ENCODE results near the gene KXD1.

The KXD1 gene

GRCh38 chr19:18603958-18604819 lies 46.5 kb downstream of the KXD1 start:
- DNase-seq: no peak

DNA sequence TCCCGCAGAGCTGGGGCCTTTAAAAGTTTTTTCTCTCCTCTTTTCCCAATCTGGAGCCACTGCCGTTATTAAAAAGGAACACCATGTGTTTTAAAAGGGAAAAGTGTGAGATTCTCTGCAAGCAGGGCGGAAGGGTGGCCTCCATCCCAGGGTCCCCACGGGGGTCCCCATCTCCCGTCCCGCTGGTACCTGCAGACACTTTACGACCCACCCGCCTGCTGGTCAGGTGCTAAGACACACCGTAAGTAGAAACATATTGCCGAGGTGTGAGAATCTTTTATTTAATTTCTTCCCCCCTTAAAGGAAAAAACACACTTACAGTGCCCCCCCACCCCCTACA lies 47.1 kb downstream of the KXD1 start:
- no peak for DNase-seq

DNA sequence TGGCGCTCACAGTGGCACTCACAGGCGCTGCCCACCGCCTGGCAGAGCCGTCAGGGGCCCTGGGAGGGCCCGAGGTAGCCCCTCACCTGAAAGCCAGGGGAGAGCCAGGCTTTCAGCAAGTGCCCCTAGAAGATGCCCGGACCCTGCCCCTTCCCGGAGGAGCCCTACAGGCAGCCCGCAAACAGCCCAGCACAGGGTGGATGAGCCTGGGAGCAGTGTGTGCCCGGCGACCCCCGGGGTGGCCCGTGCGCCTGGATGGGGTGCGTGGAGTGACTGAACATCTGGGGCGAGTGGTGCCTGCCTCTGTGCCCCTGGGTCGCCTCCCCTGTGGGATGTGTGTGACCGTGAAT lies 47.5 kb downstream of the KXD1 start:
- DNase-seq: no peak

DNA sequence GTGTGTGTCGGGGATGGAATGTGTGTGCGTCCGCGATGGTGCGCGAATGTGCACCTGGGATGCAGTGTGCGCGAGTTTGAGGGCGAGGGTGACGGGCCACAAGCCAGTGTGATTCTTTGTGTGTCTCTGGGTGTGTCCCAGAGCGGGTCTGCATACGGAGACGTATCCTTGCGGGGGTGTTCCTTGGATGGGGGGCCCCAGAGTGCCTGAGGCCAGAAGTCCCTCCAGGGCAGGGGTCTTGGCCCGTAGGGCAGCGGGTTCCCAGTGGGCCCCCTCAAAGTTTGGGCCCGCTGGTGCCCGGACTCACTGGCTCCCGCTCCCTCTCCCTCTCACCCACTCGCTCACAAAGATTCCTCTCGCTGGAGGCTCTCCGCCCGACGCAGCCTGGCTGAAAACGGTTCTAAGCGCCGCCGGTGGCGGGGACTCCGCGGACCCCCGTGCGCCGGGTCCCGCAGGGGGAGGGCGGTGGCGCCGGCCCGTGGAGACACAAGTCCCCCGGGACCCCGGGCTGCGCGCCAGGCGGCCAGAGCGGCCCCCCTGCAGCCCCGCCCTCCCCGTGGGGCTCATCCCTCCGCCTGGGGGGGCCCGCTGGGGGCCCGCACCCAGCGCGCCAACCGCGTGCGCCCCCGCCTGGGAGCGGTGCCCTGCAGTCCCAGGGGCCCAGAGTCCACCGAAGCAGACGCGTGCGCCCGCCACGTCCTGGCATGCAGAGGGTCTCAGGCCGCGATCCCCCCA lies 48.0 kb downstream of the KXD1 start:
- no peak for DNase-seq

DNA sequence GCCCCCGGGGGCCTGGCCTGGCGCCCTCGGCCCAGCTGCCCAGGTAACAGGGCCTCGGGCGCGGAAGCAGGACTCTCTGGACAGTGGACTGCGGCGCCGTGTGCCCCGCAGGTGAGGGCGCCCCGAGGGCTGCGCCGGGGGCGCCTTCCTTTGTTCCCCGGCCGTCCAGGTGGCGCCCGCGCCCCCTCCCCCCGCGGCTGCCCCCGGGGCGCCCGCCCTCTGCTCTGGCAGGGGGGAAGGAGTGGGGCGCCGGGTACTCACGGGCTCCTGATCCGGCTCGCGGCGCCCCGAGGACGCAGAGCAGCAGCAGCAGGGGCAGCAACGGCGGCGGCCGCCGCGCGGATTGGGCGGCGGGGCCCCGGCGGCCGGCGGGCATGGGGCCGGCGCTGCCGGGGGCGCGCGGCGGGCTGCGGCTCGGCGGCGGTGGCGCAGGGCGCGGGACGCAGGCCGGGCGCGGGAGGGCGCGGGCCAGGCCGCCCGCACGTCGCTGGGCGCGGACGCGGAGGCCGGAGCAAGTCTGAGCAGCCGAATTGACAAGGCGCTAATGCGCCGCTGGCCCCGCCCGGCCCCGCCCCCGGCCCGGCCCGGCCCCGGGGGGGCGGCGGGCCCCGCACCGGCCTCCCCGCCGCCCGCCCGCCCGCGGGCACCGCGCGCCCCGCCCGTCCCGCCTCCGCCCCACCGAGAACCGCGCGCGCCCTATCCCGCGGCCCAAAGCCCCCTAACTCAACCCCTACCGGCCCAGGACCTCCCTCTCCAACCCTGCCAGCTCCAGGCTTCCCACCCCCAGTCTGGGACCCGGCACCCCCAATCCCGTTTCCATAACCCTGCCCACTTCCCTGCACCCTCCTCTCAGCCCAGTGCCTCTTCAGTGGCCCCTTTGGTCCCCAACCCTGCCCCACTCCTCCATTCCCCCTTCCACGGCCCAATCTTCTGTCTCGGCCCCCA lies 48.9 kb downstream of the KXD1 start, which contains the start of gene CRLF1:
Gene CRLF1, minus strand, starts transcription at position 519 of the 945 bp plus-strand sequence. Its CDS starts 143 bp downstream, at position 376.
- no peak for DNase-seq

DNA sequence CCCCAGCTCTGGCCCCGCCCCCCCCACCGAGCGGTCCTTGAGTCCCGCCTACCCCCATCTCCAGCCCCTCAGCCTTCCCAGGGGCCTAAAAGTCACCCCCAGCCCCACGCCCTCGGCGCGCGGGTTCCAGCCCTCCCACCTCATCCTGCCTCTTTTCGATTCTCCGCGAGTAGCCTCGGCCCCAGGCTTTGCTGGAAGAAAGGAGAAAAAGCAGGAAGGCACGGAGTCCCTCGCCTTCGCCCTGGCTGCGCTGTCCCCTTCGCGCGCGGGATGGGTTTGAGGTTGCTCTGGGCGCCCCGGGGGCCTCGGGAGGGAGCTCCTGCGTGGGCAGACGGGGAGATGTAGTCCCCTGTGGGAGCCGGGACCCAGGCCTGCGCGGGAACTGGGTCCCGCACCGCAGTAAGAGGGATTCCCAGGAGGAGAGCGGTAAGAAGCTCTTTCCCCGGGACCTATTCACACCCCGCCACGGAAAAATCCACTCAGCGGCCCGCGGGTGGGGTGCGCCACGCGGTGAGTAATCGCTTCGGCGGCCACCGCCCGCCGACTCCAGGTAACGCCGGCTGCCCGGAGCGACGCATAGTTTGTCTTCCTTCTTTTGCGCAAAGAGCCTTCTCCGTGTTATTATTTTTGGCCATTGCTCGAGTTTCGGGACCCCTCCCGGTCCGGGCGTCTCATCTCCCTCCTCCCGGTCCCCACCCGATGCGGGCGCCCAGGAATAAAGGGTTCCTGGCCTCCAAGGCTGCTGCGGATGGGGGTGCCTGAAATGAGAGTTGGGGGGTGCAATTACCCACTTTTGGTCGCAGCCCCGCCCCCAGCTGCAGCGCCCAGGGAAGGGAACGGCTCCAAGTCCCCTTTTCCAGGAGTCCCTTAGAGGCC lies 49.8 kb downstream of the KXD1 start:
- DNase-seq: no peak

DNA sequence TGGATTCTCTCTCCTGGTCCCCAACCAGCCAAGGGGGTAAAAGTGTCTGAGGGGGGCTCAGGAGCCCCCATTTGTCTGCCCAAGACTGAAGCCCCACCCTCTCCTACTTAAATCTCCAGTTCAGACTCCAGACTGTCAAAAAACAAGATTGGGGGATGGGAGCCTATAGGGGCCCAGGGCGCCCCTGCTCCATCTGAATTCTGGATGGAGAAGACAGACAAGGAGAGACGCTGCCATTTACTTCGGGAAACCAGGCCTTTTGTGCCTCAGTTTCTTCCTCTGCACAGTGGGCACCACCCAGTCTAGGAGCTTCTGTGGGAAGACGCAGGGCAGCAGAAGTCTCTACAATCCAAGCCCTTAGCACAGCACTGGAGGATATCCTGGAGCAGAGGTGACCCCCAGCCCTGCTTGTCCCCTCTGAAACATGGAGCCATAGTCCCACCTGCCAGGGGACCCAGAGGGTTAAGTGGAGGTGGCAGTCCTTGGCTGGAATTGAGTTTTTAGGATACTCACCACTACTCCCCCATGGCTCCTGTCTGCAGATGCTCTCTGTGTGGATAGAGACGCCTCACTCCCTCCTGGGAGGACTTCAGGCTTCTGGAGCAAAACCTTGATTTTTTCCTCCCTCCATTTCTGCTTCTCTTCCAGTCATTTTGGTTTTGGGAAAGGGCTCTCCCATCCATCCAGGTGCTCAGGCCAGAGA lies 50.6 kb downstream of the KXD1 start:
- DNase-seq: no peak

- no peak for DNase-seq
Observed at GRCh38 chr19:18608805-18609716, 51.4 kb downstream of the KXD1 start.

DNA sequence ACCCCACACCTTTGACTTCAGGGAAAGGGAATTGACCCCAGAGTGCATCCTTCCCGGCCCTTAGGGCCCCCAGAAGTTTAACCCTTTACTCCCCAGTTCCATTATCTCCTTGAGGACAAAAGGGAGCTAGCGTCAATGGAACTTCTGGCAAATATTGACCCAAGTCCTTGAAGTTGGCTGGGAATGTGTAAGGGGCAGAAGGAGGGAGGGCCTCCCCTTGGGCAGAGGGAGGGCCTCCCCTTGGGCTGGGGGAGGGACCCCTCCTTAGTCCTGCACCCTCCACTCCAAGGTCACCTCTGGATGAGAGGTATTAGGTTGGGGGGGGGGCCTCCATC lies 52.0 kb downstream of the KXD1 start:
- no peak for DNase-seq

DNA sequence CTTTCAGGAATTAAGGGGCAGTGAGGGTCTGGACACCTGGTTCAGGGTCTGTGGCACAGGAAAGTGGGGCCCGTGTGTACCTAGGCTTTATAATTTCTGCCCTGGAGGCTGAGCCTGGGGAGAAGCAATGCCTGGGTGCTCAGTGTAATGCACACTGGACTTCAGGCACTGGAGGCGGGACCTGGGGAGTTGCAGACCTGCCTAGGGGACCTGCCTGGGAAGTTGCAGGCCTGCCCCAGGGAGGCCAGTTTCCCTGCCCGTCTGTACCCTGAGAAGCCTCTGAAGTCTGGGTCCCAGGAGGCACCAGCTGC lies 52.5 kb downstream of the KXD1 start:
- no peak for DNase-seq

GRCh38 chr19:18610556-18611326 lies 53.1 kb downstream of the KXD1 start:
- no peak for DNase-seq

DNA sequence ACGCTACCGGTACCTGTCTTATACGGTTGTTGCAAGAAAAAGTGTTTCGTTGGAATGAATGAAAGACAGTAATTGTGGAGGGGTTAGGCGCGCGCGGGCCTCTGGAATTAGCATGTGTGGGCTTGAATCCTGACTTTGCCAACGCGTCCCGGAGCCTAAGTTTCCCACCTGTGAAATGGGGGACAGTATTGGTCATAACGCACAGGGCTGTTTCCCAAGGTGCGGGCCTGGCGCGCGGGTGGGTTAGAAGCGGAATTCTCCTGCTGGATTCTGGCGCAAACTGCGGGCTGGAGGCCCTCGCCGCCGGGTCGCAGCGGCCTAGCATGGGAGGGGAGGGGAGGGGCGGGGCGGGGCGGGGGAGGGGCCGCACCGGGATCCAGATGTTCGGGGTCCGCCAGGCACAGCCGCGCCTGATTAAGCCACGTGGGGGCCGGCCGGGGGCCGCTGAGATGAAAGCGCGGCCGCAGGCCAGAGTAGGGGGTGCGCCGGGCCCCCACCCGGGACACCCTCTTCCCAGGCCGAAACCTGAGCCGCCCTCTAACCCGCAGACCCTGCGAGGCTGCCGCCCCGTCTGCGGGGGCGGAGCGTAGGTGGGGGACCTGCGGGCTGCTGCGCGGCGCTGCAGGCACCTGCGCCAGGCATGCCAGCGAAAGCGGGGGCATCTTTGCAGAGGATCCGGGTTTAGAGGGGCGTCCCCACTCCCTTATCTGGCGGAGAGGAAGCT lies 53.8 kb downstream of the KXD1 start:
- no peak for DNase-seq

- DNase-seq: no peak
Observed at GRCh38 chr19:18612051-18612771, 54.5 kb downstream of the KXD1 start.

- no peak for DNase-seq
Observed at GRCh38 chr19:18612772-18613588, 55.3 kb downstream of the KXD1 start, which contains the start of gene TMEM59L. Gene TMEM59L, plus strand, starts transcription at chr19:18612870. Its CDS starts 89 bp downstream, at chr19:18612959.

DNA sequence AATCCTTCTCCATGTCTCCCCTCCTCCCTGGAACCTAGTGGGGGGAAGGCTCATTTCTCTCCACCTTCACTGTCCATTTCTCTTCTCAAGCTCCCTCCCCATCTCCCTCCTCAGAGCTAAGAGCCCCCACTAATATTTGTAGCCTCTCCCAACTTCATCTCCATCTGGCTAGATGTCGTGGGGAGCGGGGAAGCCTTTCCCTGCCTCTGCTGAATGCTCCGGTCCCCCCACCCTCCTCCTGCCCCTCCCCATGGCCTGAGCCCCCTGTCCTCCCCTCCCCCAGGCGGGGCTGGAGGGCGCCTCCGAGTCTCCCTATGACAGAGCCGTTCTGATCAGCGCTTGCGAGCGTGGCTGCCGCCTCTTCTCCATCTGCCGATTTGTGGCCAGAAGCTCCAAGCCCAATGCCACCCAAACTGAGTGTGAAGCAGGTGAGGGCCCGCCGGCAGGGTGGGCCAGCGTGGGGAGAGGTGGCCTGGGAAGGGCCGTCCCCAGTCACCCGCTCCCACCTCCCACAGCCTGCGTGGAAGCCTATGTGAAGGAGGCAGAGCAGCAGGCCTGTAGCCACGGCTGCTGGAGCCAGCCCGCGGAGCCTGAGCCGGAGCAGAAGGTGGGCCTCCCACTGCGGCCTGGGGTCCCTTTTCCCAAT lies 56.0 kb downstream of the KXD1 start:
- no peak for DNase-seq

DNA sequence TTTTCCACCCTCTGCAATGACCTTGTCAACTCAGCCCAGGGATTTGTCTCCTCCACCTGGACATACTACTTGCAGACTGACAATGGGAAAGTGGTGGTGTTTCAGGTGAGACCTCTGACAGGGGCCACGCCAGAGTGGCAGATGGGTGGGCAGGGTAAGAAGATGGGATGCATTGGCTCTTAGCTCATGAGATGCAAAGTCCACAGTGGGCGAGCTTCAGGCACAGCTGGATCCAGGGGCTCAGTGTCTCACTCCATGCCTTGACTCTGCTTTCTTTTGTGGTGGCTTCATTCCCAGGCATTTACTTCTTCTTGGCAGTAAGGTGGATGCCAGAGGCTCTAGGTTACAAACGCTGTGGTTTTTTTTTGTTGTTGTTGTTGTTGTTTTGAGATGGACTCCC lies 58.4 kb downstream of the KXD1 start:
- DNase-seq: no peak

DNA sequence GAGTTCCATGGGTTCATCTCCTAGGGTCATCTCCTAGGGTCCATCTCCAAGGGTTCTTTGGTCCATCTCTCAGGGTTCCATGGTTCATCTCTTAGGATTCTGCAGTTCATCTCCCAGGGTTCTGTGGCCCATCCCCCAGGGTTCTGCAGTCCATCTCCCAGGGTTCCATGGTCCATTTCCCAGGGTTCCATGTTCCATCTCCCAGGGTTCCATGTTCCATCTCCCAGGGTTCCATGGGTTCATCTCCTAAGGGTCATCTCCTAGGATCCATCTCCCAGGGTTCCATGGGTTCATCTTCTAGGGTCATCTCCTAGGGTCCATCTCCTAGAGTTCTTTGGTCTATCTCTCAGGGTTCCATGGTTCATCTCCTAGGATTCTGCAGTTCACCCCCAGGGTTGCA lies 59.9 kb downstream of the KXD1 start:
- no peak for DNase-seq

Data from NCI-H1417 treated with DMSO at 0.1 percent for 48 hours (cell line).